D721Med (cell line): ENCODE measurements around the gene NUP93.

ENCODE experiments used
- DNase-seq: peaks from one replicate; pipeline ENCODE4 v3.0.0; 2011; ENCODE audit warnings: low spot score; ENCODE audit not compliant: insufficient read length
- FAIRE-seq: peaks from 2 replicates; lab custom pipeline; 2011; peaks lifted over from hg19 to GRCh38; lab: Jason Lieb, UNC
- TF ChIP-seq, protein P1 (sequence below): IDR thresholded peaks from 2 replicates; pipeline ENCODE4 v1.5.1; 2012; ENCODE audit warnings: mild to moderate bottlenecking, control low read depth; ENCODE audit not compliant: insufficient read depth; ENCODE audit errors: missing control alignments

NUP93 gene

DNA sequence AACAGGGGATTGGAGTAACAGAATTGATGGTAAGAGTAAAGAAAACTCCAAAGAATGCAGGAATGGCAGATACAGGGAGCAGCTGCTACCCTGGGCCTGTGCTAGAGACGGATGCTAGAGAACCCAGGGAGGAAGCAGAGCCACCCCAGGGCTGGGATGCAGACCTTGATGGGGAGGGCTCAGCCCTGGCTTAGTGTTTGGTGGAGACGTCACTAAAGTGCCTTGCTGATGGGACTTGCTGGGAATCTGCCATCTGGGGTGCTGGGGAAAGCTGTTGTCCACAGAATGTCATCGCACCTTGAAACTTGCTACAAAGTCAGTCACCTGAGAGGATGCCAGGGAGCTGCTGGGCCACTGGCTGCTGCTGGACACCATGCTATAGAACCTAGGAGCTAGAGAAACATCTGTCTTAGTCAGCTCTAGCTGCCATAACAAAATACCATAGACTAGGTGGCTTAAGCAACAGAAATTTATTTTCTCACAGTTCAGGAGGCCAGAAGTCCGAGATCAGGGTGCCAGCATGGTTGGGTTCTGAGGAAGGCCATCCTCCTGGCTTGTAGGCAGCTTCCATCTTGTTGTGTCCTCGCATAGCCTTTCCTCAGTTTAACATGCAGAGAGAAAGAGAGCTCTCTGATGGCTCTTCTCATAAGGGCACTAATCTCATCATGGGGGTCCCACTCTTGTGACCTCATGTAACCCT, 32.3 kb upstream of the NUP93 start:
- FAIRE-seq (no peak), DNase-seq (no peak)
- TF ChIP-seq, protein P1, sequence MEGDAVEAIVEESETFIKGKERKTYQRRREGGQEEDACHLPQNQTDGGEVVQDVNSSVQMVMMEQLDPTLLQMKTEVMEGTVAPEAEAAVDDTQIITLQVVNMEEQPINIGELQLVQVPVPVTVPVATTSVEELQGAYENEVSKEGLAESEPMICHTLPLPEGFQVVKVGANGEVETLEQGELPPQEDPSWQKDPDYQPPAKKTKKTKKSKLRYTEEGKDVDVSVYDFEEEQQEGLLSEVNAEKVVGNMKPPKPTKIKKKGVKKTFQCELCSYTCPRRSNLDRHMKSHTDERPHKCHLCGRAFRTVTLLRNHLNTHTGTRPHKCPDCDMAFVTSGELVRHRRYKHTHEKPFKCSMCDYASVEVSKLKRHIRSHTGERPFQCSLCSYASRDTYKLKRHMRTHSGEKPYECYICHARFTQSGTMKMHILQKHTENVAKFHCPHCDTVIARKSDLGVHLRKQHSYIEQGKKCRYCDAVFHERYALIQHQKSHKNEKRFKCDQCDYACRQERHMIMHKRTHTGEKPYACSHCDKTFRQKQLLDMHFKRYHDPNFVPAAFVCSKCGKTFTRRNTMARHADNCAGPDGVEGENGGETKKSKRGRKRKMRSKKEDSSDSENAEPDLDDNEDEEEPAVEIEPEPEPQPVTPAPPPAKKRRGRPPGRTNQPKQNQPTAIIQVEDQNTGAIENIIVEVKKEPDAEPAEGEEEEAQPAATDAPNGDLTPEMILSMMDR: no peak

DNA sequence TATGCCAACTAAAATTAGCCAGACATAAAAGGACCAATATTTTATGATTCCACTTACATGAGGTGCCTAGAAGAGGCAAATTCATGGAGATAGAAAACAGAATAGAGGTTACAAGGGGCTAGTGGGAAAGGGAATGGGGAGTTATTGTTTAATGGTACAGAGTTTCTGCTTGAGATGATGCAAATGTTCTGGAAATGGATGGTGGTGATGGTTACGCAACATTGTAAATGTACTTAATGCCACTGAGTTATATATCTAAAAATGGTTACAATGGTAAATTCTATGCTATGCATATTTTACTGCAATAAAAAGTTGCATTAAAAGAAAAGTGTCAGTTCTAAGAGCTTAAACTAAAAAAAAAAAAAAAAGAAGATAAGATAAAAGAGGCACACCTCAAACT, 29.7 kb upstream of the NUP93 start:
- DNase-seq (no peak), FAIRE-seq (no peak)
- TF ChIP-seq, protein P1: no peak

DNA sequence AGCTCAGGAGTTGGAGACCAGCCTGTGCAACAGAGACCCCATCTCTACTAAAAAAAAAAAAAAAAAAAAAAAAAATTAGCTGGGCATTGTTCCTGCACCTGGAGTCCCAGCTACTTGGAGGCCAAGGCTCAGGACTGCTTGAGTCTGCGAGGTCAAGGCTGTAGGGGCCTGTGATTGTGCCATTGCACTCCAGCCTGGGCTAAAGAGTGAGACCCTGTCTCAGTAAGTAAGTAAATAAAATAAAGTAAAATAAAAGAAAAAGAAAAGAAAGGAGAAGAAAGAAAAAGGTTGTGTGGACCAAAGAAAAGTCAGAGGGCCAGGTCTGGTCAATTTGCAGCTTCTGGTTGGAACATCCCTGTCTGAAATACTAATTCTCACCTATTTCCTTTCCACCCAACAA, 29.3 kb upstream of the NUP93 start:
- no peak for FAIRE-seq
- TF ChIP-seq, protein P1: no peak
- no peak for DNase-seq

DNA sequence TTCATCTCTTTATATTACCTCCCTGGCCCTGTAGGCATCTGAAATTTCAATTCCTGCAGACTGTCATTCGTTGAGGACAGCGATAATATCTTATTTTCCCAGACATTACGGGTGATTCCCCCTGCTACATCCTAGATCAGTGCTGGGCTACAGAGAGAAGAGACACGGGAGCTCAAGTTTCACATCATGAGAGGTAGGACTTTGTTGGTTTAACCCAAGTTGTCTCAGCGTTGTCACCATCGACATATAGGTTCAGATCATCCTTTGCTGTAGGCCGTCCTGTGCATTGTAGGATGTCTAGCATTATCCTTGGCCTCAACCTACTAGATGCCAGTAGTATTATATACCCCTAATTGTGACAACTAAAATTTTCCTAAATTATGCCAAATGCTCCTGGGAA, 28.4 kb upstream of the NUP93 start:
- FAIRE-seq (no peak), DNase-seq (no peak)
- TF ChIP-seq, protein P1: no peak

DNA sequence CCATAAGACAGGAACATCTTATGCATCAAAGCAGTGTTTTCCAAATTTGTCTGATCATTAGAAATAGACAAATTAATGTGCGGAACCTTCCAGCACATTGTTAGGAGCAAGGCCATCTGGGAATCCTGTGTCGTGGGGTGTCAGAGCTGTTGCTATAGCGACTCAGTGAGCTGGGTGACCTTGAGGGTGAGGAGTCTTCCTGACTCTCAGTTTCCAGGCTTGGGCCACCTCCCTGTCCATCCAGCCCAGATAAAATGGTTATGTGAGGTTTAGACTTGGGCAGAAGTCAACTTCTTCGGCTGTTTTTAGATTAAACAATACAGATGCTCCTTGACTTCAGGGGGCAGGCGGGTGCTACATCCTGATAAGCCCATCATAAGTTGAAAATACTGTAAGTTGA, 27.1 kb upstream of the NUP93 start:
- TF ChIP-seq, protein P1: no peak
- no peak for FAIRE-seq
- no peak for DNase-seq

DNA sequence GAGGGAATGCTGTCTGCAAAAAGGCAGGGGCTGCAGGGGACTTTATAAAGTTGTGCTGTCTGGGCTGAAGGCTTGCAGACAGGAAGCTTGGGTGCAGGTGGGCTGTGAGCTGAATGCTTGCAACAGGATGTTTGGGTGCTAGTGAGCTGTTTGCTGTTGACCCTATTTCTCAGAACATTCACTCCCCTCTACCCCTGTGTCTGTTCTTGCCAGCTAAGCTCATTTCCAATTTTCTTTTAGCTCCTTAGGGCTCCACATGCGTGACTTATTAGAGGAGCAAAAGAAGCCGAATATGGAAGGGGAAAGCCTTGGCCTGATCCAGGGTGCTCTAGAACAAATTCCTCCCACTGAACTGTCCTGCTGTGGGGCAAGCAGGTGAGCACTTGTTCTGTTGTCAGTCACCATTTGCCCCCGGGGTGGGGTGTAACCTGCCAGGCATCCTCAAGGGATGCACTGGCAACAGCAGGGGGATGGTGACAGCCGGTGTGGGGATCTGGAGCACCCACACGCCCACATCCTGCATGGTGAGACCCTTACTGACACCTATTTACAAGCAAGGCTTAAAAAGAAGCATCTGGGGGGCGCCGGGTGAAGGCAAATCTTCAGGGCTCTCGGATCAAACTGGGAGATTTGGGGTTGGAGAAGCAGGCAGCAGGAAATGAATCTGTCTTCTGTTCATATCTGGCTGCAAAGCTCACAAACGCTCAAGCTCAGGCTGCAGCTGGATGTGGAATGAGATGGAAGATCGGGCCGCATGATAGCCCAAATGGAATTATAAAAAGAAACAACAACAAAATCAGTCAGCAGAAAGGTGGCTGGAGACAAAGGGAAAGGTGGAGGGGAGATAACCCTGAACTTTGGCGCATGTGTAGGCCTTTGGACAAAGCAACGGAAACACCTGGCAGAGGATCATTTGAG, 21.1 kb upstream of the NUP93 start:
- FAIRE-seq (no peak), DNase-seq (no peak)
- TF ChIP-seq, protein P1: no peak

DNA sequence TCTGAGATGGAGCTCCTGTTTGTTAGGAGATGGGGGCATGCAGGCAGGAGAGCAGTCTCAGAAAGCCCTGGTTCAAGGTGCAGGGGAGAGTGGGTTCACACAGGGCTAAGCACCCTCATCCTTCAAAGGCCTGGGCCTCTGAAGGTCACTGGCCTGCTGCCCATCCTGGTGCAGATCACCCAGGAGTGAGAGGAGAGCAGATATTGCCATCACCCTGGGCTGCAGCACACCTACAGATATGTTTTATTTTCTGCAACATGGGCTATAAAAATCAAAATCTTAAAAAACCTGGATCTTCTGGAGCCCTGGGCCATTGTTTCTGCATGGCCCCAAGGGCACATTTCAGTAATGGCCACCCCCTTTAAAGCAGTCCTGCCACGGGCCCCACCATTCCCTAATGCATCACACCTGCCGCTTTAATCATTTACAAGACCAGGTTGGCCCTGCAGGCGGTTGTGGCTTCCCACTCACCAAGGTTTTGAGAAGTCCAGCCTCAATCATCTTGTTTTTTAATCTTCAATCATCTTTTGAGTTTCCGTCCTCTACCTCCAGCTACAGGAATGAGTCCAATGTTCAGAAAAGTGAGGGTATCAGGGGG, 20.4 kb upstream of the NUP93 start:
- DNase-seq: no peak
- TF ChIP-seq, protein P1: no peak

More for the DNA sequence above, 20.4 kb upstream of the NUP93 start:
- FAIRE-seq: no peak
